CD8-positive, alpha-beta memory T cell (primary cell): ENCODE data around the gene AGBL2. TPM values are rescaled to one million over a fixed set of nuclear protein-coding genes. Genes with fewer than 3 reads are reported as not detected.

Source experiments
- CTCF ChIA-PET: fragments of 350-600 bp; sonication (Branson Sonifier 250); formaldehyde crosslinking; loops from one replicate; lab custom pipeline; 2021; ENCODE audit warnings: antibody characterized with exemption; lab: Charles Lee
- POLR2A ChIA-PET: fragments of 350-600 bp; sonication (Branson Sonifier 250); formaldehyde crosslinking; loops from one replicate; lab custom pipeline; 2021; ENCODE audit warnings: antibody characterized with exemption; lab: Charles Lee
- DNase-seq, 5 donors: peaks; one replicate each; pipeline versions ENCODE4 v3.0.0 to v3.0.0-alpha.2; 2020 to 2022; ENCODE audit warnings: mixed read lengths in 1 of 5
- H3K27ac ChIP-seq: one replicate; pipeline ENCODE4 v1.7.0; 2013; ENCODE audit warnings: low read depth, mild to moderate bottlenecking, low read length, moderate library complexity
- H3K27me3 ChIP-seq: 2 replicates; pipeline ENCODE4 v1.7.0; 2013; ENCODE audit warnings: low read length, mild to moderate bottlenecking; ENCODE audit not compliant: insufficient read depth, poor library complexity, severe bottlenecking
- H3K36me3 ChIP-seq: 2 replicates; pipeline ENCODE4 v1.7.0; 2013; ENCODE audit warnings: mild to moderate bottlenecking, low read length, moderate library complexity; ENCODE audit not compliant: insufficient read depth
- H3K4me1 ChIP-seq: 2 replicates; pipeline ENCODE4 v1.7.0; 2013; ENCODE audit warnings: mild to moderate bottlenecking, low read length, moderate library complexity; ENCODE audit not compliant: insufficient read depth
- H3K4me3 ChIP-seq: 2 replicates; pipeline ENCODE4 v1.7.0; 2013; ENCODE audit warnings: mild to moderate bottlenecking, low read length
- H3K9me3 ChIP-seq: 2 replicates; pipeline ENCODE4 v1.7.0; 2013; ENCODE audit warnings: mild to moderate bottlenecking, low read length
- H3K27ac Mint-ChIP-seq, 8 donors: one replicate each; pipeline ENCODE4 v1.8.0; 2020 to 2021; ENCODE audit warnings: mixed read lengths in 8 of 8, mild to moderate bottlenecking in 6 of 8, inconsistent platforms in 3 of 8, moderate library complexity in 3 of 8
- H3K27me3 Mint-ChIP-seq, 2 donors: one replicate each; pipeline ENCODE4 v1.8.0; 2020 to 2021; ENCODE audit warnings: mixed read lengths in 2 of 2, mild to moderate bottlenecking in 1 of 2, moderate library complexity in 1 of 2
- H3K36me3 Mint-ChIP-seq, 3 donors: one replicate each; pipeline ENCODE4 v1.8.0; 2020 to 2021; ENCODE audit warnings: mixed read lengths in 3 of 3, inconsistent platforms in 1 of 3, mild to moderate bottlenecking in 1 of 3
- H3K4me1 Mint-ChIP-seq, 3 donors: one replicate each; pipeline ENCODE4 v1.8.0; 2020 to 2021; ENCODE audit warnings: mixed read lengths in 3 of 3, inconsistent platforms in 1 of 3, mild to moderate bottlenecking in 1 of 3
- H3K4me3 Mint-ChIP-seq, 7 donors: one replicate each; pipeline ENCODE4 v1.8.0; 2020 to 2021; ENCODE audit warnings: mixed read lengths in 7 of 7, mild to moderate bottlenecking in 6 of 7, moderate library complexity in 4 of 7, inconsistent platforms in 2 of 7
- H3K9me3 Mint-ChIP-seq, 5 donors: one replicate each; pipeline ENCODE4 v1.8.0; 2020 to 2022; ENCODE audit warnings: mixed read lengths in 5 of 5, mild to moderate bottlenecking in 3 of 5, moderate library complexity in 2 of 5, inconsistent platforms in 1 of 5
- polyA plus RNA-seq: library from polyadenylated mRNA; unstranded; fragments of 300-500 nt; fragmentation: Illumina TruSeq; gene quantifications from one replicate; pipeline ENCODE4 v1.2.3, GENCODE V29; 2021
- total RNA-seq, 2 experiments: library from RNA; stranded (reverse); gene quantifications; one replicate each; pipeline ENCODE4 v1.2.3, GENCODE V29; 2021

The AGBL2 gene
- total and polyA plus RNA-seq, 3 experiments from 2014 or later: 1.0 to 2.9 (median 2.6) TPM

GRCh38 chr11:47731475-47731874, 16.3 kb upstream of the AGBL2 start:
- DNase-seq: no peak
- H3K9me3 Mint-ChIP-seq: no peaks in the 10 kb centered on the region
- POLR2A ChIA-PET: no interaction called here
- peaks cover 5 to 87% (median 16%) of the 10 kb centered on the region in 3 donors for H3K36me3 Mint-ChIP-seq
- Histone ChIP-seq H3K27ac (no peak overlapping the region), H3K36me3 (peaks cover 81% of the 10 kb centered on the region), H3K9me3 (no peaks in the 10 kb centered on the region), H3K4me3 (no peak overlapping the region), H3K4me1 (no peaks in the 10 kb centered on the region), H3K27me3 (no peaks in the 10 kb centered on the region)
- H3K27me3 Mint-ChIP-seq: no peaks in the 10 kb centered on the region
- CTCF ChIA-PET: no interaction called here
- H3K4me1 Mint-ChIP-seq: peaks cover 2 to 11% (median 5%) of the 10 kb centered on the region in 3 donors
- peak overlapping the region in 4 of 8 donors; percentile 0 to 63 (median 34) for H3K27ac Mint-ChIP-seq
- no peak overlapping the region for H3K4me3 Mint-ChIP-seq

GRCh38 chr11:47726878-47727514, 11.8 kb upstream of the AGBL2 start:
- H3K36me3 Mint-ChIP-seq: peaks cover 14 to 88% (median 30%) of the 10 kb centered on the region in 3 donors
- Histone ChIP-seq H3K4me1 (no peaks in the 10 kb centered on the region), H3K27ac (no peak overlapping the region)

GRCh38 chr11:47726118-47726442, 10.9 kb upstream of the AGBL2 start:
- H3K36me3 ChIP-seq: peaks cover 72% of the 10 kb centered on the region
- peaks cover 0 to 10% (median 0%) of the 10 kb centered on the region in 3 donors for H3K4me1 Mint-ChIP-seq
- no peaks in the 10 kb centered on the region for H3K27me3 Mint-ChIP-seq
- H3K27ac ChIP-seq: no peak overlapping the region
- DNase-seq: no peak
- no peak overlapping the region for H3K4me3 ChIP-seq
- ChIA-PET CTCF (no interaction called here), POLR2A (interaction anchor here (0.7 kb wide), 1 partner anchor 48 kb away, joined by 3 read pairs; no protein-coding TSS in a partner anchor)
- no peaks in the 10 kb centered on the region for H3K9me3 Mint-ChIP-seq
- H3K27ac Mint-ChIP-seq: peak overlapping the region in 4 of 8 donors; percentile 20 to 66 (median 41)
- no peaks in the 10 kb centered on the region for H3K4me1 ChIP-seq
- no peaks in the 10 kb centered on the region for H3K27me3 ChIP-seq
- peaks cover 10 to 85% (median 25%) of the 10 kb centered on the region in 3 donors for H3K36me3 Mint-ChIP-seq
- H3K4me3 Mint-ChIP-seq: no peak overlapping the region
- no peaks in the 10 kb centered on the region for H3K9me3 ChIP-seq

More at GRCh38 chr11:47726878-47727514, 11.8 kb upstream of the AGBL2 start:
- Mint-ChIP-seq H3K9me3 (no peaks in the 10 kb centered on the region), H3K27ac (no peak overlapping the region), H3K4me3 (no peak overlapping the region), H3K4me1 (peaks cover 0 to 14% (median 5%) of the 10 kb centered on the region in 3 donors), H3K27me3 (no peaks in the 10 kb centered on the region)
- H3K27me3 ChIP-seq: no peaks in the 10 kb centered on the region
- no peaks in the 10 kb centered on the region for H3K9me3 ChIP-seq
- DNase-seq: no peak
- no peak overlapping the region for H3K4me3 ChIP-seq
- CTCF ChIA-PET: no interaction called here
- H3K36me3 ChIP-seq: peaks cover 81% of the 10 kb centered on the region
- POLR2A ChIA-PET: interaction anchor here (0.7 kb wide), 1 partner anchor 47 kb away, joined by 3 read pairs; no protein-coding TSS in a partner anchor

GRCh38 chr11:47725442-47726117, 10.4 kb upstream of the AGBL2 start:
- no peaks in the 10 kb centered on the region for H3K27me3 Mint-ChIP-seq
- peaks cover 10 to 83% (median 22%) of the 10 kb centered on the region in 3 donors for H3K36me3 Mint-ChIP-seq
- H3K9me3 Mint-ChIP-seq: no peaks in the 10 kb centered on the region
- POLR2A ChIA-PET: no interaction called here
- peak overlapping the region in 4 of 8 donors; percentile 20 to 66 (median 41) for H3K27ac Mint-ChIP-seq
- CTCF ChIA-PET: no interaction called here
- no peak for DNase-seq
- Histone ChIP-seq H3K4me1 (no peaks in the 10 kb centered on the region), H3K36me3 (peaks cover 68% of the 10 kb centered on the region), H3K27ac (no peak overlapping the region), H3K4me3 (no peak overlapping the region), H3K27me3 (no peaks in the 10 kb centered on the region), H3K9me3 (no peaks in the 10 kb centered on the region)
- H3K4me1 Mint-ChIP-seq: peaks cover 0 to 6% (median 0%) of the 10 kb centered on the region in 3 donors
- H3K4me3 Mint-ChIP-seq: no peak overlapping the region

GRCh38 chr11:47724041-47724729, 9.0 kb upstream of the AGBL2 start:
- Mint-ChIP-seq H3K36me3 (peaks cover 10 to 80% (median 24%) of the 10 kb centered on the region in 3 donors), H3K4me3 (no peak overlapping the region), H3K27me3 (no peaks in the 10 kb centered on the region), H3K9me3 (no peaks in the 10 kb centered on the region), H3K4me1 (peaks cover 0 to 6% (median 0%) of the 10 kb centered on the region in 3 donors), H3K27ac (peak overlapping the region in 5 of 8 donors; percentile 8 to 80 (median 66))
- H3K4me3 ChIP-seq: no peak overlapping the region
- no peak for DNase-seq
- H3K4me1 ChIP-seq: no peaks in the 10 kb centered on the region
- peaks cover 57% of the 10 kb centered on the region for H3K36me3 ChIP-seq
- H3K27ac ChIP-seq: no peak overlapping the region
- ChIA-PET POLR2A (interaction anchor here (0.5 kb wide), 1 partner anchor 34 kb away, joined by 3 read pairs; no protein-coding TSS in a partner anchor), CTCF (no interaction called here)
- no peaks in the 10 kb centered on the region for H3K9me3 ChIP-seq
- H3K27me3 ChIP-seq: no peaks in the 10 kb centered on the region

GRCh38 chr11:47723041-47723440, 7.9 kb upstream of the AGBL2 start:
- H3K36me3 ChIP-seq: peaks cover 58% of the 10 kb centered on the region
- no peak overlapping the region for H3K4me3 ChIP-seq
- no peaks in the 10 kb centered on the region for H3K9me3 Mint-ChIP-seq
- no peak for DNase-seq
- H3K4me1 Mint-ChIP-seq: peaks cover 0 to 6% (median 0%) of the 10 kb centered on the region in 3 donors
- no peaks in the 10 kb centered on the region for H3K9me3 ChIP-seq
- ChIA-PET CTCF (no interaction called here), POLR2A (no interaction called here)
- no peaks in the 10 kb centered on the region for H3K27me3 ChIP-seq
- peaks cover 10 to 79% (median 24%) of the 10 kb centered on the region in 3 donors for H3K36me3 Mint-ChIP-seq
- H3K27ac ChIP-seq: no peak overlapping the region
- no peak overlapping the region for H3K27ac Mint-ChIP-seq
- no peak overlapping the region for H3K4me3 Mint-ChIP-seq
- no peaks in the 10 kb centered on the region for H3K27me3 Mint-ChIP-seq
- no peaks in the 10 kb centered on the region for H3K4me1 ChIP-seq

GRCh38 chr11:47720651-47721050, 5.5 kb upstream of the AGBL2 start:
- Histone ChIP-seq H3K4me1 (peaks cover 1% of the 10 kb centered on the region), H3K9me3 (no peaks in the 10 kb centered on the region), H3K36me3 (peaks cover 37% of the 10 kb centered on the region), H3K27ac (no peak overlapping the region), H3K4me3 (no peak overlapping the region), H3K27me3 (no peaks in the 10 kb centered on the region)
- Mint-ChIP-seq H3K4me3 (no peak overlapping the region), H3K9me3 (no peaks in the 10 kb centered on the region), H3K27ac (no peak overlapping the region), H3K27me3 (no peaks in the 10 kb centered on the region), H3K4me1 (peaks cover 0 to 6% (median 4%) of the 10 kb centered on the region in 3 donors), H3K36me3 (peaks cover 10 to 78% (median 31%) of the 10 kb centered on the region in 3 donors)
- POLR2A ChIA-PET: no interaction called here
- CTCF ChIA-PET: no interaction called here
- DNase-seq: no peak
